ENCODE data around the gene GLYR1.
A peak's percentile ranks its signal among the peaks of the same experiment; 100 is the strongest.

GLYR1 gene

GRCh38 chr16:4803898-4804762, 43.0 kb downstream of the GLYR1 start:
- no peak overlapping the region for H3K4me3 ChIP-seq
- TF ChIP-seq, protein P1, sequence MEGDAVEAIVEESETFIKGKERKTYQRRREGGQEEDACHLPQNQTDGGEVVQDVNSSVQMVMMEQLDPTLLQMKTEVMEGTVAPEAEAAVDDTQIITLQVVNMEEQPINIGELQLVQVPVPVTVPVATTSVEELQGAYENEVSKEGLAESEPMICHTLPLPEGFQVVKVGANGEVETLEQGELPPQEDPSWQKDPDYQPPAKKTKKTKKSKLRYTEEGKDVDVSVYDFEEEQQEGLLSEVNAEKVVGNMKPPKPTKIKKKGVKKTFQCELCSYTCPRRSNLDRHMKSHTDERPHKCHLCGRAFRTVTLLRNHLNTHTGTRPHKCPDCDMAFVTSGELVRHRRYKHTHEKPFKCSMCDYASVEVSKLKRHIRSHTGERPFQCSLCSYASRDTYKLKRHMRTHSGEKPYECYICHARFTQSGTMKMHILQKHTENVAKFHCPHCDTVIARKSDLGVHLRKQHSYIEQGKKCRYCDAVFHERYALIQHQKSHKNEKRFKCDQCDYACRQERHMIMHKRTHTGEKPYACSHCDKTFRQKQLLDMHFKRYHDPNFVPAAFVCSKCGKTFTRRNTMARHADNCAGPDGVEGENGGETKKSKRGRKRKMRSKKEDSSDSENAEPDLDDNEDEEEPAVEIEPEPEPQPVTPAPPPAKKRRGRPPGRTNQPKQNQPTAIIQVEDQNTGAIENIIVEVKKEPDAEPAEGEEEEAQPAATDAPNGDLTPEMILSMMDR (IDR thresholded peaks at IDR 0.05), result no peak
- DNase-seq, result no peak
- no peak overlapping the region for H3K27ac ChIP-seq
- H3K36me3 ChIP-seq, result peaks cover 12 to 57% (median 36%) of the 10 kb centered on the region in 3 donors
- H3K4me1 ChIP-seq, result peaks cover 0 to 26% (median 13%) of the 10 kb centered on the region in 4 donors
- no peaks in the 10 kb centered on the region for H3K9me3 ChIP-seq
- H3K27me3 ChIP-seq, result no peaks in the 10 kb centered on the region
- intact Hi-C loops (cut with DNase I; ENCODE audit: low total_unique reads), result no loop called here

DNA sequence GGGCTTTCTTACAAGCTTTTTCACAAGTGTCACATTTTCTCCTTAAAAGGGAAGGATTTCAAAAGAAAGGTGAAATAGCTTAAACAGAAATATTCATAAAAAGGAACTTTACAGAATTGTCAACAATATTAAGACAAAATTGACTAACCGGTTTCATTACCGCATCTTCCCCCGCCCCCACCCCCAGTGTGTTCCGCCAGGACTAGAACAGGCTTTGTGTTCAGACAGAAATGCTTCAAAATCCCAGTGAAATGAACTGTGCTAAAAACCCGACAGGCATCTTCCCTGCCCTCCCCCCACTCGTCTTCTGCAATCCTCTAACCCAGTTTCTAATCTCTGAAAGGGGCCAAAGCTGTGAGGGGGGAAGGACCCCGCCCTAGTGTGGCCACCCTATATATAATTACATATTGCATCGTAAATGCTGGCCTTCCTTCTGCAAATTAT, 43.7 kb downstream of the GLYR1 start:
- intact Hi-C loops (cut with DNase I; ENCODE audit: low total_unique reads), result no loop called here
- Histone ChIP-seq H3K27me3 (no peaks in the 10 kb centered on the region), H3K4me3 (peak overlapping the region; percentile 74 to 79), H3K27ac (peak overlapping the region in 1 of 2 donors; percentile 82), H3K36me3 (peaks cover 7 to 57% (median 35%) of the 10 kb centered on the region in 3 donors), H3K4me1 (peaks cover 0 to 26% (median 13%) of the 10 kb centered on the region in 4 donors), H3K9me3 (no peaks in the 10 kb centered on the region)
- TF ChIP-seq, protein P1 (IDR thresholded peaks at IDR 0.05), result no peak
- no peak for DNase-seq

DNA sequence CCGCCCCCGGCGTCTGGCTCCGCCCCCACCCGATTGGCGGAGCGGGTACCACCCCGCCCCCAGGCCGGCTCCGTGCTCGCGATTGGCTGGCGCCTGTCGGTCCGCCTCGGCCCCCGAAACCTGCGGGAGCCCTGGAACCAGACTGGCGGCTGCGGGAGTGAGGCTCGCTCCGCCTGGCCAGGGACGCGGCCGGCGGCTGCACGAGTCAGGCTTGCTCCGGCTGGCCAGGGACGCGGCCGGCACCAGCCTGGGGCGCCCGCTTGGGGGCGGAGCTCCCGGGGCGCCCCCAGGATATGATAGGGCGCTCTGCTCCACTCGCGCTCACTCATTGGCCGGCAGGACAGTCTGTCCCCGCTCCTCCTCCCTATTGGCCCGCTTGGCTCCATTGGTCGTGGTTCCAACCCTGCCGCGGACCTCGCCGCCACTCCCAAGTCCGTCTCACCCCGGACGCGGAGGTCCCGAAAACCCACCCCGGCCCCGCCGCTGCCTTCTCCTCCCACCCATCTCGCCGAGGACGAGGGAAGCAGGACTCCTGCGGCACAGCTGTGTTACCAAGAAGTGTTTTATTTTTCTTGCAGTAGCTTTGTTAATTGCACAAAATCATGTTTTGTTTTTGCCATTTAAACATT, 44.3 kb downstream of the GLYR1 start:
- peaks cover under 1 to 57% (median 40%) of the 10 kb centered on the region in 3 donors for H3K36me3 ChIP-seq
- peak; percentile 91 to 96 for DNase-seq
- H3K4me3 ChIP-seq, result peak overlapping the region; percentile 74 to 79
- H3K27ac ChIP-seq, result peak overlapping the region; percentile 60 to 82
- H3K4me1 ChIP-seq, result peaks cover 0 to 26% (median 13%) of the 10 kb centered on the region in 4 donors
- intact Hi-C loops (cut with DNase I; ENCODE audit: low total_unique reads), result no loop called here
- TF ChIP-seq, protein P1 (IDR thresholded peaks at IDR 0.05), result peak in 1 of 2 experiments; percentile 21
- H3K9me3 ChIP-seq, result no peaks in the 10 kb centered on the region
- no peaks in the 10 kb centered on the region for H3K27me3 ChIP-seq

DNA sequence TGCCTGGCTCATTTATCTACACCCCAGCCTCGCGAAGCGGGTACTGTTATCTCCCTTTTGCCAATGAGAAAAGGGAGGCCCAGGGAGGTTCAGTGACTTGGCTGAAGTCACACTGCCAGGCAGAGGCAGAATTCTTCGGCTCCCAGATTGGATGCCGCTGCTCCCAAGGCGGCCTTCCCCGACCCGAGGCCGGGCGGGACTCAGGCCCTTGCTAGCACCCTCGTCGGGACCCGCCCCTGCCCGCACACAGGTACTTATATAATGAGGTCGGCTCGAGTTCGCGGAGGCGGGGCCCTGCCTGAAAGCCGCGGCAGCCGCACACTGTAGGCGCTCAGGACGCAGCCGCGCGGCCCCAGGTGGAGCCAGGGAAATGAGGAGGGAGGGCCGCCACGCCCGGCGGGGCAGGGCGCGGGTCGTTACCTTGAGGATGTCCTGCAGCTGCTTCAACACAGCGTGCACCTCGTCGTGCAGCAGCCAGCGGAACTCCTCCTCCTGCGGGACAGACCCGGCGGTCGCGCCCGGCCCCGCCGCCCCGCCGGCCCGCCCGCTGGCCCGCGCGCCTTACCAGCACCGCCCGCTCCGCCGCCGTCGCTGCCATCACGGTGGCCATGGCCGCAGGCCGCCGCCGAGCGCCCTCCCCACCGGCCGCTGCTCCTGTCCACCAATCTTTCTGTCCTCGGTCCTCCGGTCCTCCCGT, 45.0 kb downstream of the GLYR1 start, which contains the start of gene ROGDI:
TSS of gene ROGDI (minus strand) at position 672 of the 697 bp plus-strand sequence. CDS start at position 610, 62 bp downstream.
- intact Hi-C loops (cut with DNase I; ENCODE audit: low total_unique reads), result no loop called here
- Histone ChIP-seq H3K4me3 (peak within 1 kb of the TSS; percentile 74 to 79), H3K27me3 (no peaks in the 10 kb centered on the region), H3K27ac (peak within 1 kb of the TSS; percentile 60 to 82), H3K36me3 (peaks cover 0 to 57% (median 37%) of the 10 kb centered on the region in 3 donors), H3K4me1 (peaks cover 0 to 26% (median 13%) of the 10 kb centered on the region in 4 donors), H3K9me3 (no peaks in the 10 kb centered on the region)
- DNase-seq, result peak; percentile 66 to 84
- TF ChIP-seq, protein P1 (IDR thresholded peaks at IDR 0.05), result no peak
